GM21825 (cell line): ENCODE data around the gene BRAF.
A peak's percentile ranks its signal among the peaks of the same experiment; 100 is the strongest.
"Not testable (repeated sequence)": the region's sequence is repeated elsewhere in the genome, so short reads cannot be mapped to it uniquely, and the experiment has no call there.

ENCODE experiments used
- ATAC-seq: cut with Tn5 transposase; IDR thresholded peaks from one replicate; pipeline ENCODE4 v1.9.1; 2021; ENCODE audit warnings: mild to moderate bottlenecking, moderate library complexity; ENCODE audit not compliant: unreplicated experiment

The BRAF gene

GRCh38 chr7:140719721-140720120 is 205.0 kb downstream of the BRAF start:
- ATAC-seq = no peak

GRCh38 chr7:140714331-140715040 is 210.2 kb downstream of the BRAF start:
- no peak for ATAC-seq

DNA sequence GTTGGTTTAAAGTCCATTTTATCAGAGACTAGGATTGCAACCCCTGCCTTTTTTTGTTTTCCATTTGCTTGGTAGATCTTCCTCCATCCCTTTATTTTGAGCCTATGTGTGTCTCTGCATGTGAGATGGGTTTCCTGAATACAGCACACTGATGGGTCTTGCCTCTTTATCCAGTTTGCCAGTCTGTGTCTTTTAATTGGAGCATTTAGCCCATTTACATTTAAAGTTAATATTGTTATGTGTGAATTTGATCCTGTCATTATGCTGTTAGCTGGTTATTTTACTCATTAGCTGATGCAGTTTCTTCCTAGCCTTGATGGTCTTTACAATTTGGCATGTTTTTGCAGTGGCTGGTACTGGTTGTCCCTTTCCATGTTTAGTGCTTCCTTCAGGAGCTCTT is 212.3 kb downstream of the BRAF start:
- ATAC-seq = not testable (repeated sequence)

- not testable (repeated sequence) for ATAC-seq
Measured at GRCh38 chr7:140708764-140709163, 216.0 kb downstream of the BRAF start.

GRCh38 chr7:140707132-140707531 is 217.6 kb downstream of the BRAF start:
- ATAC-seq = no peak

GRCh38 chr7:140704205-140704604 is 220.5 kb downstream of the BRAF start:
- ATAC-seq = no peak

DNA sequence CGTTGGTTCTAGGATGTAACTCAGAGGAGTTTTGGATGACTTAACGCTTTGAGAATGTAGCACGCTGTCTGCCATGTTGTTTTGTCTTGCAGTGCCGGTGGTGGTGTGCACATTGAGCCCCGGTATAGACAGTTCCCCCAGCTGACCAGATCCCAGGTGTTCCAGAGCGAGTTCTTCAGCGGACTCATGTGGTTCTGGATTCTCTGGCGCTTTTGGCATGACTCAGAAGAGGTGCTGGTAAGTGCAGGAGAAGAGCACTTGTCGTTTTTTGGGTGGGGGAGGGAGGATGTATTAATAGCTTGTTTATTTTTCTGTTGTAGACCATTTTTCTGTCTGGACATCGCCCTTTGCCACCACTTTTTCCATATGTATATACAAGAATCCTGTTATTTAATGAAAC is 222.0 kb downstream of the BRAF start:
- no peak for ATAC-seq

- no peak for ATAC-seq
Measured at GRCh38 chr7:140698477-140698876, 226.3 kb downstream of the BRAF start.

DNA sequence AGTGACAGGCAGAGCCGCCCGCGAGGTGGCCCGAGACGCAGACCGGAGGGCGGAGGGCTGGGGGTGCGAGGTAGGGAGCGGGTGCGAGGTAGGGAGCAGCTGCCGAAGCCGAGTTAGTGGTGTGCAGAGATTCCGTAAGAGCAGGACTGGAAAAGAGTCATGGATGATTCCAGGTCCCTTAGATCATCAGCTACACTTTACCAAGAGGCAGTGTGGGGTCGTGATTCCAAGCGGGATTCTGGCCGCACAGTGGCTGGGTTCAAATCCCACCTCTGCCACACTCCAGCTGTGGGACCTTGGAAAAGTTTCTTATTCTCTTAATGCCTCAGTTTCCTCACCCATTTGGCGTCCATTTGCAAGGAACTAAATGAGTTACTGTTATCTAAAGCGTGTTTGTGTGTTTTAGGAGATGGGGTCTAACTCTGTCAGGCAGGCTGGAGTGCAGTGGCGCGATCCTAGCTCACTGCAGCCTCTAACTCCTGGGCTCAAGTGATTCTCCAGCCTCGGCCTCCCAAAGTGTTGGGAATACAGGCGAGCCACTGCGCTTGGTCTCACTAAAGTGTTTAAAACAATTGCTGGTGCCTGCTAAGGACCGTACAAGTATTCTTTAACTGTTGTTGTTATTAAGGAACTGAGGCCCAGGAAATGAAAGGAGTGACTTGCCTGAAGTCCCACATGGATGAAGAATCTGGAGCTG is 227.1 kb downstream of the BRAF start:
- no peak for ATAC-seq

GRCh38 chr7:140696680-140697446 is 227.9 kb downstream of the BRAF start, which contains the start of gene NDUFB2:
Gene NDUFB2, plus strand, starts transcription at chr7:140696708. Its CDS starts 37 bp downstream, at chr7:140696745.
- ATAC-seq = peak; percentile 91

DNA sequence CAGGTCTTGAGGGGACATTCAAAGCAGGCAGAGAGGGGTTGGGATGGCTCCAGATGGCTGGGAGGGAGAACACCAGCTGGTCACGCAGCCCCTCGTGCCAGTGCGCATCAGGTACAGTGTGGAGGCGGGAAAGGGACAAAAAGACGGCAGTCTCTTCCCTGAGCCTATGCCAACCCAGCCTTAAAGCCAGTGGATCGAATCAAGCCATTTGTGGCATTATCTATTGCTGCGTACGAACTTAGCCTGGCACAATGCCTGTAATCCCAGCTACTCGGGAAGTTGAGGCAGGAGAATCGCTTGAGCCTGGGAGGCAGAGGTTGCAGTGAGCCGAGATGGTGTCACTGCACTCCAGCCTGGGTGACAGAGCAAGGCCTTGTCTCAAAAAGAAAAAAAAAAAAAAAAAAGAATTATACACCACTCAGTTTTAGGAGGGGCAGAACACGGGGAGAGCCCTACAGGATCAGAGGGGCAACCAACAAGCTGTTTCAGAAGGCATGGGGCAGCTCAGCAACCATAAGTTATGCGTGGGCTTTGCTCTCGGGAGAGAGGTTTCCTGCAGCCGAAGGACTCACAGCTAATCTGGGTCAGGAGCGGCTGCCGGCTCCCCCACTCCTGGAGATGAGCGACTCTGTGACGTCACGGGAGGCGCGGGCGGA is 228.6 kb downstream of the BRAF start:
- ATAC-seq = no peak

GRCh38 chr7:140695381-140695780 is 229.3 kb downstream of the BRAF start:
- ATAC-seq = no peak

DNA sequence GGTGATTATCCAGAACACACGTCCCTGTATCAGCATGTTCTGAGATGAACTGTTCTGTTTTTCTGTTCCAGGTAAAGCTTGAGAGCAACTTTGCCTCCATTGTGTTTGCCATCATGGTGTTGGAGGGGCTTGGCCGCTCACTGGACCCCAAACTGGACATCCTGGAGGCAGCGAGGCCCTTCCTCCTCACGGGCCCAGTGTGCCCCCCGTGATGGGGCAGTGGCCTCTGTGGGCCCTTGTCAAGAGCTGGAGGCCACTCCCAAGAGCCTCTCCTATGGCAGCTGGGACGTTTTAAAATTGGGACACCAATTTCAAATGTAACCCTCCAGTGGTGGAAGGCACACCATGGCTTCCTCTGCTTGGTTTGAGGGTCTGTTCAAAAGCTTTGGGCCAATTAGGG is 230.1 kb downstream of the BRAF start:
- no peak for ATAC-seq

DNA sequence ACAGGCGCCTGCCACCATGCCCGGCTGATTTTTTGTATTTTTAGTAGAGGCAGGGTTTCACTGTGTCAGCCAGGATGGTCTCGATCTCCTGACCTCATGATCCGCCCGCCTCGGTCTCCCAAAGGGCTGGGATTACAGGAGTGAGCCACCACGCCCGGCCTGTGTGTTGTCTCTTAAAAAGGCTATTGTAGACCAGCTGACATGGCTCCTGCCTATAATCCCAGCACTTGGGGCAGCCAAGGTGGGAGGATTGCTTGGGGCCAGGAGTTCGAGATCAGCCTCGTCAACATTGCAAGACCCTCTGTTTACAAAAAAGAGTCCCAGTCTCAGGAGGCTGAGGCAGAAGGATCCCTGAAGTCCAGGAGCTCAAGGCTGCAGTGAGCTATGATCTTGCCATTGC is 230.9 kb downstream of the BRAF start:
- not testable (repeated sequence) for ATAC-seq

GRCh38 chr7:140691376-140692045 is 233.2 kb downstream of the BRAF start:
- no peak for ATAC-seq

DNA sequence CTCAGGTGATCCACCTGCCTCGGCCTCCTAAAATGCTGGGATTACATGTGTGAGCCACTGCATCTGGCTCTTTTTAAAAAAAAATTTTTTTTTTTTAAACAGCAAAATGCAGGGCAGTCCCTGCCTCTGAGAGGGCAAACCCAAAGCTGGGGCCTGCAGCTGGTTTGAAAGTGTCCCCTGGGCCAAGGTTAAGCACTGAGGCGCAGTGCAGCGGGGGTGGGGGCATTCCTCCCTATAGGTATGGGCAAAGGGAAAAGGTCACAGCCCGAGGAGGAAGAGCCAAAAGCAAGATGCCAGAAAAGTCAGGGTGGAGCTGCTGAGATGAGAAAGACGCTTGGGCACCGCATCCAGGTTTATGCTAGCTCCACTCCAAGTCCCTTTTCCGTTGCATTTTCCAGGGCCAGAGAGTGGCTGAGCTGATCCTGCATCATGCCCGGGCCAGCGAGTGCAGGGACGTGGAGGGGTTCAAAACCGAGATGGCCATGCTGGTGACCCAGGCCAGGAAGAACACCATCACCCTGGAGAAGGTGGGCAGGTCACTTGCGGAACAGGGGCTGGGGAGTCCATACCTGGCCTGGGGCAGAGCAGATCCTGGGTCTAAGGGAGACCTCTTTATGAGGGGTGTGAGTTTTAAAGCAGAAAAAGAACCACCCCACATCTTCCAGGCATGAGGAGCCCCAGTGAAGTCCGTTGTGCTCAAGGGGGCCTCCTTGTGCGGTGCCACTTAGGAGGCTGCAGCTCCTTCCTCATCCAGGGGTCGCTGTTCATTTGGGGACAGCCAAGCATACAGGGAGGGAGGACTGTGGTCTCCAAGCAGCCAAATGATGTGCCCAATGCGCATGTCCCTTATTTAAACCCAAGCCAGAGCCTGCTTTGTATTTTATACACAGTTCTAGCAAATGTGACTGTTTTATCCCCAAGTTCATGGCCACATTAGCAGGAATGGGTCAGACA is 235.3 kb downstream of the BRAF start:
- no peak for ATAC-seq

DNA sequence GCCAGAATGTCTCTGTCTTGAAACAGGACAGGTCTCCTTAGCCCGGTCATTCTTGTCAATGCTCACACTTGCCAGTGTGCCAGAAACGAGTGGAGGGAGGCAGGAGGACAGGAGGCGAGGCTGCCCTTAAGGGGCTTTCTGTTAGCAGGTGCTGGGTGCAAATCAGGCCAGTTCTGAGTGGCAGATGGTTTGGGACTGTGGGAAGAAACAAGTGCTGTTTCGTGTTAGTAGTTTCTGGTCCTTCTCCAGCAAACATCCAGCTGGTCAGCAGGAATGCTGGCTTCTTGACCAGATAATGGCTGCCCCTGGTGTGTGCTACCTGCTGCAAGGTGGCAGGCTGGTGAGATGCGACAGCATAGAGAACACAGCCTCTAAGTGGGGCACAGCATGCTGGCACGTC is 236.4 kb downstream of the BRAF start:
- ATAC-seq = no peak

DNA sequence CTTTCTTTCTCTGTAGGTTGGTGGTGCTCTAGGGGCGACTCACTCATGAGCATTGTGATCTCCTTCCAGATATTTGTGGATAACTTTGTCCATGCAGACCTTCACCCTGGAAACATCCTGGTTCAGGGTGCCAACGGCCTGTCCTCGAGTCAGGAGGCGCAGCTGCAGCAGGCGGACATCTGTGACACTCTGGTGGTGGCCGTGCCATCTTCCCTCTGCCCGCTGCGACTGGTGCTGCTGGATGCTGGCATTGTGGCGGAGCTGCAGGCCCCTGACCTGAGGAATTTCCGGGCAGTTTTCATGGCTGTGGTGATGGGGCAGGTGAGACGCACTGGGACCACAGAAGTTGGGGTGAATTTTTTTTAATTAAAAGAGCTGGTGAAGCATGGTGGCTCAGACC is 237.8 kb downstream of the BRAF start:
- ATAC-seq = no peak

DNA sequence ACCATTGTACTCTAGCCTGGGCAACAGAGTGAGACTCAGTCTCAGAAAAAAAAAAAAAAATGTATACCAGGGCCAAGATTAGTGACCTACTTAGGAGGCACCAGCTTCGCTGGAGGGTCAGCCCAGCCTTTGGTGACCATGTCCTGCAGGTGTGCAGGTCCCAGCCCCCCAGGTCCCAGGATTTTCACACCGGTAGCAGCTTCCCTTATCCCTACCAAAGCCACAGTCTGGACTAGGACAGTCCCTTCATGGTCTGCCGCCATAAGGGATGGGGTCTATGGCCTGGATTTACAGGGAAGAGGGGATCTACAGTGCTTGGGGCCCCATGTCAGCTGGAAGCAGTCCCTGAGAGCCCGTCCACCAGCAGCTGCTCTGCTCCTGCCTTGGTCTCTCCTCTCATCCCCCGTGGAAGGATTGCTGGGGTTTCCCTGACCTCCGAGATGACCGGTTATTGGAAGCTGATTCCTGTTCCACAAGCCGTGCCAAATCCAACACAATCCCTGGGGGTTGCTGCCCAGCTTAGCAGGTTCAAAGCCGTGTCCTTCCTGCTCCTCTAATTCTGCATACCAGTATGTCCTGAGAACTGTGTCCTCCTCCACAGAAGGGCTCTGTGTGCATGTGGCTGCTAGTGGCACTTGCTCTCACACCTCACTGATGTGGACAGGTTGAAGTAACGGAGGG is 239.2 kb downstream of the BRAF start:
- no peak for ATAC-seq
